KMS-11 (cell line): ENCODE data around the gene PHTF2.

Experiments used
- H2AFZ ChIP-seq: fragments of 200-600 bp; sonication (generic); 2 replicates; pipeline ENCODE4 v1.6.1; 2016; ENCODE audit warnings: antibody characterized with exemption, mixed run types, low read depth
- H3K27ac ChIP-seq: fragments of 200-600 bp; sonication (generic); 2 replicates; pipeline ENCODE4 v1.6.1; 2016; ENCODE audit warnings: mild to moderate bottlenecking, mixed run types
- H3K27me3 ChIP-seq: fragments of 200-600 bp; sonication (generic); 2 replicates; pipeline ENCODE4 v1.6.1; 2017; ENCODE audit warnings: mild to moderate bottlenecking, low read depth, mixed run types, moderate library complexity; ENCODE audit not compliant: insufficient read depth
- H3K36me3 ChIP-seq: fragments of 200-600 bp; sonication (generic); 2 replicates; pipeline ENCODE4 v1.6.1; 2017; ENCODE audit warnings: mild to moderate bottlenecking, mixed run types; ENCODE audit not compliant: insufficient read depth
- H3K4me1 ChIP-seq: fragments of 200-600 bp; sonication (generic); 2 replicates; pipeline ENCODE4 v1.6.1; 2016; ENCODE audit warnings: mild to moderate bottlenecking, low read depth, mixed run types; ENCODE audit not compliant: poor library complexity, severe bottlenecking
- H3K4me2 ChIP-seq: fragments of 200-600 bp; sonication (generic); 2 replicates; pipeline ENCODE4 v1.7.0; 2016; ENCODE audit warnings: mild to moderate bottlenecking, mixed run types
- H3K4me3 ChIP-seq: fragments of 200-600 bp; sonication (generic); IDR thresholded peaks from 2 replicates; pipeline ENCODE4 v1.6.1; 2017; ENCODE audit warnings: low read depth, low read length, mixed read lengths; ENCODE audit not compliant: insufficient read depth
- H3K79me2 ChIP-seq: fragments of 200-600 bp; sonication (generic); 2 replicates; pipeline ENCODE4 v1.6.1; 2016; ENCODE audit warnings: low read depth, mixed run types; ENCODE audit not compliant: insufficient read depth
- H3K9ac ChIP-seq: fragments of 200-600 bp; sonication (generic); 2 replicates; pipeline ENCODE4 v1.6.1; 2016; ENCODE audit warnings: mild to moderate bottlenecking, mixed run types
- H4K20me1 ChIP-seq: fragments of 200-600 bp; sonication (generic); 2 replicates; pipeline ENCODE4 v1.6.1; 2016; ENCODE audit warnings: mild to moderate bottlenecking, mixed run types; ENCODE audit not compliant: insufficient read depth
- CTCF ChIP-seq: fragments of 200-600 bp; sonication (generic); conservative IDR thresholded peaks from 2 replicates; pipeline ENCODE4 v1.6.1; 2017; ENCODE audit warnings: low read depth, mild to moderate bottlenecking, antibody characterized with exemption, low read length, moderate library complexity, mixed read lengths

Gene PHTF2

GRCh38 chr7:77799078-77799964 lies 748 bp downstream of the PHTF2 start:
- peaks cover 54% of the 10 kb centered on the region for H3K79me2 ChIP-seq

GRCh38 chr7:77800158-77800557 lies 1.6 kb downstream of the PHTF2 start:
- Histone ChIP-seq H3K4me1 (peaks cover 45% of the 10 kb centered on the region), H3K27ac (peak overlapping the region; percentile 41; the same call in 1 of the 2 replicates), H3K36me3 (no peaks in the 10 kb centered on the region), H3K9ac (peak overlapping the region; percentile 68; the same call in 1 of the 2 replicates), H3K4me3 (no peak overlapping the region), H3K79me2 (peaks cover 60% of the 10 kb centered on the region), H4K20me1 (no peaks in the 10 kb centered on the region), H3K4me2 (peak overlapping the region; percentile 80), H2AFZ (no peak overlapping the region), H3K27me3 (no peaks in the 10 kb centered on the region)
- TF ChIP-seq CTCF, result no peak

More at GRCh38 chr7:77799078-77799964, 748 bp downstream of the PHTF2 start:
- no peaks in the 10 kb centered on the region for H4K20me1 ChIP-seq
- no peaks in the 10 kb centered on the region for H3K36me3 ChIP-seq
- peak overlapping the region; percentile 68 for H3K9ac ChIP-seq
- H3K4me1 ChIP-seq, result peaks cover 45% of the 10 kb centered on the region
- TF ChIP-seq CTCF, result no peak; the same call in 1 of the 2 replicates
- H3K27me3 ChIP-seq, result no peaks in the 10 kb centered on the region
- H3K4me3 ChIP-seq, result no peak overlapping the region
- H3K4me2 ChIP-seq, result peak overlapping the region; percentile 80
- H2AFZ ChIP-seq, result peak overlapping the region; percentile 82
- H3K27ac ChIP-seq, result peak overlapping the region; percentile 41; the same call in 1 of the 2 replicates

- TF ChIP-seq CTCF, result no peak
- H4K20me1 ChIP-seq, result no peaks in the 10 kb centered on the region
- H3K36me3 ChIP-seq, result no peaks in the 10 kb centered on the region
- H3K27ac ChIP-seq, result no peak overlapping the region
- peaks cover 44% of the 10 kb centered on the region for H3K4me1 ChIP-seq
- H3K4me2 ChIP-seq, result no peak overlapping the region
- H3K79me2 ChIP-seq, result peaks cover 65% of the 10 kb centered on the region
- no peak overlapping the region for H3K9ac ChIP-seq
- no peaks in the 10 kb centered on the region for H3K27me3 ChIP-seq
- H3K4me3 ChIP-seq, result no peak overlapping the region
- H2AFZ ChIP-seq, result no peak overlapping the region
These were observed 2.2 kb downstream of the PHTF2 start for GRCh38 chr7:77800730-77801129.

GRCh38 chr7:77802557-77803405 lies 4.2 kb downstream of the PHTF2 start:
- no peaks in the 10 kb centered on the region for H3K36me3 ChIP-seq
- H3K79me2 ChIP-seq, result peaks cover 60% of the 10 kb centered on the region
- no peaks in the 10 kb centered on the region for H3K27me3 ChIP-seq
- no peak overlapping the region for H3K9ac ChIP-seq
- no peaks in the 10 kb centered on the region for H4K20me1 ChIP-seq
- H3K4me2 ChIP-seq, result peak overlapping the region; percentile 22; the same call in 1 of the 2 replicates
- no peak overlapping the region for H3K4me3 ChIP-seq
- H3K4me1 ChIP-seq, result peaks cover 27% of the 10 kb centered on the region
- no peak overlapping the region for H2AFZ ChIP-seq
- no peak overlapping the region for H3K27ac ChIP-seq
- TF ChIP-seq CTCF, result no peak
